GM18867 (cell line): ENCODE results near the gene ZHX3.
"Not testable (repeated sequence)": the region's sequence is repeated elsewhere in the genome, so short reads cannot be mapped to it uniquely, and the experiment has no call there.

Source experiments
- ATAC-seq: cut with Tn5 transposase; IDR thresholded peaks from one replicate; pipeline ENCODE4 v1.9.1; 2021; ENCODE audit warnings: mild to moderate bottlenecking, moderate library complexity; ENCODE audit not compliant: unreplicated experiment

Gene ZHX3

GRCh38 chr20:41261790-41262717 lies 55.5 kb downstream of the ZHX3 start:
- ATAC-seq, result no peak

DNA sequence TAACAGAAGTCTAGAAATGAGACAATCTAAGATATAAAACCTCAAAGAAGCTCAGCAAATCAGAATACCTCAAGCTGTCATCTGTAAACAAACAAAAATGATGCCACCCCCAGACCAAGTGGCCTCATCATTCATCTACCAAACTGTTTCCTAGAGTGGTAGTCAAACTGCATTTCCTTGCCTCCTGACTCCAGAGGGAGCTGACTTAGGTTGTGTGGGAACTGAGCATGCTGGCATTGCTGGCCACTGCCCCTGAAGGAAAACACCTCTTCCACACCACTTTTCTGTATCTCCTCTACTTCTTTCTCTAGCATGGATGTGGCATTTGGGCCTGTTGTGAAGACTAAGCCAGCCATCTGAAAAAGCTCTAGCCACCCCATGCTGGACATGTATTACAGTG lies 56.3 kb downstream of the ZHX3 start:
- no peak for ATAC-seq

GRCh38 chr20:41260734-41261220 lies 56.8 kb downstream of the ZHX3 start:
- ATAC-seq, result no peak

DNA sequence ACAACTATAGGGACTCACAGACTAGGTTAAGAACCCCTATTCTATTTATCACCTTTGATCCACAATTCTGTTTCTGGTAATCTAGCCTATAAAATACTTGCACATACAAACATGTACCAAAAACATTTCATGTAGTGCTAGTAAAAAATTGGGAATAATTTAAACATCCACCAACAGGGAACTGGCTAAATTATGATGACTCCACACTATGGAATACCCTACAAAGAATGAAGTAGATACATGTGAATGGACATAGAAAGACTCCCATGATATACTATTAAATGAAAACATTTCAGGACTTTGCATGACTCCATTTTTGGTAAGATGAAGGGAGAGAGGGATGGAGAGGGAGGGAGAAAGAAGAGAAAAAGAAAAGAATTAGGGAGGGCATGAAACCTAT lies 58.2 kb downstream of the ZHX3 start:
- ATAC-seq, result no peak

DNA sequence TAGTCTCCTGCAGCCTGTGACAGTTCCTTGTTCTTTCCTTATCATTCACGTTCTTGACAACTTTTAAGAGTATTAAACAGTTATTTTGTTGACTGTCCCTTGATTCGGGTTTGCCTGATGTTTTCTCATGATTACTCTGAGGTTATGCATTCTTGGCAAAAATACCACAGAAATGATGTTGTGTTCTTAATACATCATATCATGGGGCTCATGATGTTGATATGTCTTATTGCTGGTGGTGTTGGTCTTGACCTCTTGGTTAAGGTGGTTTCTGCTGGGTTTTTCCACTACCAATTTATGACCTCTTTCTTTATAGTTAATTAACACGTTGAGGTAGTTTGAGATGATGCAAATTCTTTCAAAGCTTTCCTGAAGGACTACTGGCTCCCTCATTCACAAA lies 59.1 kb downstream of the ZHX3 start:
- ATAC-seq, result no peak

DNA sequence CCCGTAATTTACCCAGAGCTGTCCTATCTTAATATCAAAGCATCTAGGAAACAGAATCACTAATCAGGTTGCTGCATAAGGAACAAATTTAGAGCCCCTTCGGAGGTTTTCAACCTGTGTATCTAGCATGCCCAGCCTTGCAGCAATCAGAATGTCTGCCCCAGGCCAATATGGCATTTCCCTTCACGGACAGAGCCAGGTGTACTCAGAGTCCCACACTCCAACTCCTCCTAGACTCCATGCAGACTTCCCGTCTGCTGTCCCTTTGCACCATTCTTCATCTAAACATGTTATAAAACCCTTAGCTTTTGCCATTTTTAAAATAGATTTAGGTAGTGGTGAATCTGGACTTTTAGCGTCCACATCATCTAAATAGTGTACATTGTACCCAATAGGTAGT lies 61.0 kb downstream of the ZHX3 start:
- ATAC-seq, result no peak

- no peak for ATAC-seq
These were observed 61.9 kb downstream of the ZHX3 start for GRCh38 chr20:41255655-41256054.

- ATAC-seq, result no peak
These were observed 67.9 kb downstream of the ZHX3 start for GRCh38 chr20:41249411-41250281.

- ATAC-seq, result no peak
These were observed 69.0 kb downstream of the ZHX3 start for GRCh38 chr20:41248368-41249024.

DNA sequence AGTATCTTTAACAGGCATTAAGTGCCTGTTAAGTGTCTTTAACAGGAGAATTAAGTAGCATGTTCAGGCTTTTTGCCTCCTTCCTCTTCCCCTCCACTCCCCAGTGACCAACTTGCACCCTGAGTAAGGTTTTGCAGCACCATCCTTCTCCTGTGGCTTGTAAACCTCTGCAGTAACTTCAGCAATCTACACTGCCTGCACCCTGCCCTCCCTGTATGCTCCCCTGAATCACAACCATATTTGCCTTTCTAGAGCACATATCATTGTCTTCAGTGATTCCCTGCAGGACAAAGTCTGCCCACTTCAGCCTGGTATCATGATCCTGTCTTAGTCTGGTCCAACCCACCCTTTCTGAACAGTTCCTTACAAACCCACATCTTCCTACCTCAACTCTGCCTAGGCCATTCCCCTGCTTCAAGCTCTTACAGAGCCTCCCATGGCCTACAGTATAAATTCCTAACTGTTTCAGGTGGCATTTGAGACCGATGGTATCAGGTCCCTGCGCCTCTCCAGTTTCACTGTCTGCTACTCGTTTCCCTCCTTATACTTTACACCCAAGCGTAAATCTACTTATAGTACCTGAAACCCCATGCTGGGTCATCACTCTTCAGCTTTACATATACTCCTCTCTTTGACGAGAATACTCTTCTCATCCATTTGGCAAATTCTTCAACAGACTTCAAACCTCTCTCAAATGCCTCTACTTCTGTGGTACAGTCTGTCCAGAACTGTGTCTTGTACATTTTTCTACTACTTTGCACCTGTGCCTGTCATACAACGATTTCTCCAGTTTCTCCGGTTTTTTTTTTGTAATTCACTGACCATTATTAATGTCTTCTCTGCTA lies 69.8 kb downstream of the ZHX3 start:
- ATAC-seq, result no peak

DNA sequence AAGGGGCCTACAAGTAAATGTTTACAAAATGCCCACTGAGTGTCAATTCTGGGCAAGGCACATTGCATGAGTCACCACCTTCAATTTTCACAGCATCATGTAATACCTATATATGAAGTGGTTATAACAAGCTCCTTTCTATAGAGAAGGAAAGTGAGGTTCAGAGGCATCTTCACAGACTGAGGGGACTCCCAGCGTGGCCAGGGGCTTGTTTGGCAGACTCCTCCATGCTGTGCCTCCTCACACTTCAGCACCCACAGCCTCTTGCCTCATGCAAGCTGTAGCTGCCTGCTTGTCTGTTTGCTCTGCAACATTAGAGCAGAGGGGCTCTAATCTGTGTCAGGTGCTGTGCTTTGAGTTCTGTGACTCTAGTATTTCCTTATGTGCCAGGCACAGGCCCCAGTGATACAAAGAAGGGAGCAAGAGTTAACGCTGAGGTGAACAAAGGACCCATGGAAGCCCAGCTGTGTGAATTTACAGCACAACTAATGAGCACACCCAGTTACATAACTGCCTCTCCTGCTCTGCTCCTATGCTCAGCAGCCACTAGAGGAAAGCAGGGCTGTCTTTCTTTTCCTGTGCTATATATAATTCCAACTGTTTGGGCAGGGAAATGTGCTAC lies 72.3 kb downstream of the ZHX3 start:
- no peak for ATAC-seq

GRCh38 chr20:41242807-41243206 lies 74.7 kb downstream of the ZHX3 start:
- ATAC-seq, result no peak

- ATAC-seq, result no peak
These were observed 75.2 kb downstream of the ZHX3 start for GRCh38 chr20:41242352-41242751.

DNA sequence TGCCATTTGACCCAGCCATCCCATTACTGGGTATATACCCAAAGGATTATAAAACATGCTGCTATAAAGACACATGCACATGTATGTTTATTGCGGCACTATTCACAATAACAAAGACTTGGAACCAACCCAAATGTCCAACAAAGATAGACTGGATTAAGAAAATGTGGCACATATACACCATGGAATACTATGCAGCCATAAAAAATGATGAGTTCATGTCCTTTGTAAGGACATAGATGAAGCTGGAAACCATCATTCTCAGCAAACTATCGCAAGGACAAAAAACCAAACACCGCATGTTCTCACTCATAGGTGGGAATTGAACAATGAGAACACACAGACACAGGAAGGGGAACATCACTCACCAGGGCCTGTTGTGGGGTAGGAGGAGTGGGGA lies 80.3 kb downstream of the ZHX3 start:
- ATAC-seq, result not testable (repeated sequence)

- not testable (repeated sequence) for ATAC-seq
These were observed 80.7 kb downstream of the ZHX3 start for GRCh38 chr20:41236818-41237217.

GRCh38 chr20:41234546-41234945 lies 83.0 kb downstream of the ZHX3 start:
- ATAC-seq, result no peak

GRCh38 chr20:41234041-41234440 lies 83.5 kb downstream of the ZHX3 start:
- no peak for ATAC-seq

DNA sequence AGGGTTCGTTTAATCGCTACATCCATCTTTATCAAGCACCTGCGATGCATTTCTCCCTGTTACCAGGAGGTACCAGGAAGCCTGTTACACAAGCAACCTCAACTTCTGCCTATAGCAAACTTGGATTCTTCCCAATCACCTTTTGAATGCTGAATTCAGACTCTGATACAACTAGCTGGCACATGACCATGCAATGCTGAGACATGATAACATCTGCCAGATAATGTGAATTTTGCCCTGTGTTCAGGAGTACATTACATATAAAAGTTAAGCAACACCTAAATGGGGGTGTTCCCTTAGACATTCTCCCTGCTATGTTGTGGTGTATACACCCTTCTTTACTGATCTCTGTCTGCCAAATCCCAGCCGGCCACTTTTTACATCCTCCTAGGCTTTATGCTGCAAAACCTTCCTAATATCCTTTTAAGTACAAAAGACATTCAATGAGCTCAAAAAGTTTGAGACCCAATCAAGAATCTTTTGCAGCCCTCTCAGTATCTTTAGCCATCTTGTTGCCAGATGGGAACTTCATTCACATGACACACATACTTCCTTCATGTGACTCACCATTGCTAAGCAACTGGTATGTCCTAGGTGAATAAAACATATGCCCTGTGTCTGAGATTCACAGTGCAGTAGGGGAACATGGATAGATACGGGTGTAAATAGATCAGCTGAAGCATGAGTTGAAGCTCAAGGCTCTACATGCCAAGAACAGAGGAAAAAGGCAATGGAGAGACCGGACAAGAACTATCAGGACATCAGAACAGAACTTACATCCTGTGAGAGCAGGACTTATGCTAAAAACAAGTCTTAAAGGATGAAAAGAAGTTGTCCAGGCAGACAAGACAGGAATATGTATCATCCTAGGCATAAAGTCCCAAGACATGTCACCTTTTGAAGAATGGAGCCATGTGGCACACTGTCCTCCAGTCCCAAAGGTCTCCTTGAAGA lies 84.3 kb downstream of the ZHX3 start:
- ATAC-seq, result no peak

DNA sequence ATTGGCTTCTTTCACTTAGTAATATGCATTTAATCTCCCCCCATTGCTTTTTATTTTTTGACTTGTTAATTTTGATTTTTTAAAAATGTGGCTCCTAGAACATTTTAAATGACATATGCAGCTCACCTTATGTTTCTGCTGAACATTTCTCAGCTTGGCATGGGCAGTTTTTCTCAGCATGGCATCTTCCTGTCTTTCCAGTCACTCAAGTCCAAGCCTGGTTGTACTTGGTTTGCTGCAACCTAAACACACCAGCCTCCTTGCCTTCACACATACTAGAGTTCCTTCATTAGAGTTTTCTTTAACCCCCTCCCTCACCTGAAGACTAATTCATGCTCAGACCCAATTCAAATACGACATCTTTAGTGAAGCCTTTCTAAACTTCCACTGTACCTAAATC lies 86.4 kb downstream of the ZHX3 start:
- no peak for ATAC-seq
